SW 1271 (cell line): ENCODE data around the gene BCL2L13.
A peak's percentile ranks its signal among the peaks of the same experiment; 100 is the strongest.
"Not testable (repeated sequence)": the region's sequence is repeated elsewhere in the genome, so short reads cannot be mapped to it uniquely, and the experiment has no call there.

Source experiments
- DNase-seq, 2 experiments: peaks; one replicate each; lab custom pipeline; 2025; lab: John Stamatoyannopoulos, UW

The BCL2L13 gene

GRCh38 chr22:17764036-17764435 lies 125.5 kb downstream of the BCL2L13 start:
- no peak for DNase-seq

GRCh38 chr22:17764852-17765251 lies 126.3 kb downstream of the BCL2L13 start:
- not testable (repeated sequence) for DNase-seq

DNA sequence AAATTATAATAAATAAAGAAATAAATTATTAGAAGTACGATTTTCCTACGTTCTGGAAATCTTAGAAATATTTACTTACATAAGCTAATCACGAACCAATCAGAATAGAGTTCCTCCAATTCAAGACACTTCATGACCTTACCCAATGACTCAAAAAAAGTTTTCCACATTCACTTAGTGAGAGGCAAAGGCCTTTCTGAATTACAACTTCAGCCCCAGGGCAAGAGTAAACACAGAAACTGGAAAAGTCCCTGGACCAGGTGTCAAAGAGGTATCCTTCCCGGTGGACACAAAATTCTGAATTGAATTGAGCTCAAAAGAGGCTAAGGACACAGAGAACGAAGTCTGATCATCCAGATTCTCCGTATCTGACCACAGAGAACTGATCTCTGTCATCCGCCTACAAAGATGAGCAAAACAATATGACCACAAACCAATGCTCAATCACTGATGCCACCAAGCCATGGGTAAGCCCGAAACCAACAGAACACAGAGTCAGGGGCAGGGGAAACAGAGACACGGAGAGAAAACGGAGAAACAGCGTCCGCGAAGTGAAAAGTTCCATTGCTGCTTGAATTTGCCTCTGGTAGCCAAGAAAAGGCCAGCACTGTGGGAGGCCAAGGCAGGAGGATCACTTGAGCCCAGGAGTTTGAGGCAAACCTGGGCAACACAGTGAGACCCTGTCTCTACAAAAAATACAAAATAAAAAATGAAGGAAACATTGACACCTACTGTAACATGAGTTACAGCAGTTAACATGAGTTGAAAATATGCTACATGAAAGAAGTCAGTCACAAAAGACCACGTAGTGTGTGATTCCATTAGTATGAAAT lies 128.9 kb downstream of the BCL2L13 start:
- DNase-seq = no peak

GRCh38 chr22:17769013-17769715 lies 130.6 kb downstream of the BCL2L13 start:
- no peak for DNase-seq

GRCh38 chr22:17769716-17770082 lies 131.1 kb downstream of the BCL2L13 start:
- no peak for DNase-seq

DNA sequence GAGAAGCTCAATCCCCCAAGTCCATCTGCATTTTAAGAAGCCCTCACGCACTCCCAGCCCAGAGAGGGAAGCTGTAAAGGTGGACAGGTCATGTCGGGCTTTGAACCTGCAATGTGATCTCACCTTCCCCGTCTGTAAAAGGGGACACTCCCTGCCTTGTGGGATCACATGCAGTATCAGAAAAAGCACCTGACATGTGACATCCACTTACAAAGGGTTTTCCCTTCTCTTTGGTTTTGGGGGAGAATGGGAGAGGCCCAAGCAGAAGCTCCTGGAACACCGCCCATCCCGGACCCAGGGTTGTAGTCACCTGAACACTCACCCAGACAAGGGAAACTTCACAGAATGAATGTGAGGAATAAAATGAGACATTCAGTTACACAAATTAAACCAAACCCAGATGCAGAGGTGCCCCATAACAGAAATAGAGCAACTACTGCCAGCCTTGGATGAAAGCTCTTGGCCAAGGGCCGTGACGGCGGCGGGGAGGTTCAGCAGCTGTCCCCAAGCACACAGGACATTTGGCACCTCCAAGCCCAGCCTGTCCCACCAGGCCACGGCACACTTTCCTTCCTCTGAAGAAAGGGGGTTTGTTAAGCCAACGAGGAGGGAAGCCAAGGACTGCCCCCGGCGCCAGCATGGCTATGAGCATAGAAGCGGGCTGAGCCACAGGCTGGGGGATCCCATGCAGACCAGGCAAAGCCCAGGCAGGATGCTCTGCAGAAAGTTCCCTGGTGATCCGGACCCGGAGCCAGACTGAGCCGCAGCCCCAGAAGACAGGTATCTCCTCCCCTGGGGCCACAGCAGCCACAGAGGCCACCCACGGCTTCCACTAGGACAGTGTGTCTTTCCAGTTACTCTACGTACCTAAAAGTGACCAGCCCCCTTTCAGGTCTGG lies 131.9 kb downstream of the BCL2L13 start:
- no peak for DNase-seq

- peak in 1 of 2 experiments; percentile 6 for DNase-seq
These were observed 133.8 kb downstream of the BCL2L13 start for GRCh38 chr22:17772249-17772957.

DNA sequence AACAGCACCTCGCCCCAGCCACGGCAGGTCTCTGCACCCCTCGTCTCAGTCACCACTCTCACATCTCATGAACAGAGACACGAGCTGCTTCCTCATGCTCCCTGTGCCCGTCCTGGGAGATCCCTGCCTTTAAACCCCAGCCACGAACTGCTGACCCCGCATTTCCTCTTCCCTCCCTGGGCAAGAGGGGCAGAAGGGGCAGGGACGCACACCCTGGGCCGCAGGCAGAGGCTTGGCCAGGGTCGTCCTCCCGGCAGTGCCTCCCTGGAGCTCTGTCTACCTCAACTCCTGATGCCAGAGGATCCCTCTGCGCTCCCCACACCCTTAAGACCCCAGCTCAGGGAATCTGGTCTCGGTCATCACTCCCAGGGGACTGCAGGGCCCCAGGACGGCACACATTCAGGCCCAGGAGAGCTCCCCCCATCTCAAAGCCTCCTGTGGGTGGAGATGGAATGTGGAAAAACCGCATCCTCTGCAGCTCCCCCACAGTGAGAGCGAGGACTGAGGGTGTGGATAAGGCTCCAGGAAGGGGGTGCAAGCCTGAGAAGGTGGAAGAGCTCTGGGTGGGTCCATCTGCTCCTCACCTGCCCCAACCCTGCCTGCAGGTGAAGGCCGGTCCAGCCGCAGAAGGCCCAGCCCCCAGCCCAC lies 134.5 kb downstream of the BCL2L13 start:
- no peak for DNase-seq

DNA sequence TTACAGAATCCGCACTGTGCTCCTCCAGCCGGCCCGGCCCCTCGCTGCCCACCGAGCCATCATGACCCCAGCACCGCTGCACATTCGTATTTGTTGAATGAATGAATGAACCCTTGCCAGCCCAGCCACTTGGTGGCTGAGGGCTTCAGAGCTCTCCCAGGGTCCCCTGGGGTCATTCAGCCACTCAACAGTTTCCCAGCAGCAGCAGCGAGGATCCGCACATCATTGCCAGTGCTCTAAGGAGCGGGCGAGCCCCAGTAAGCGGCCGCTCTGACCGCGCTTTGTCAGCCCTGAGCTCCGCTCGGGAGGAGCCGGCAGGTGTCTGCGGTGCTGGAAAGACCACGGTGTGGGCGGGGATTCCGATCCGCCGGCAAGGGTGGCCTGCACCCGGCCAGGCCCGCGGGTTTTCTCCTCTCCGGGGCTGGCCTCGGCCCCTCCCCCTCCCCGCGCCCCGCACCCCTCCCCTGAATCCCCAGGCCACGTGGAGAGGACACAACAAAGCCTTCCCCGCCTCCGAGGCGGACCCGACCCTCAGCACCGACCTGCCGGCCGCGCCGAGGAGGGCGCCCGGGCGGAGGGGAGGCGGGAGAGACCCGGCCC lies 135.1 kb downstream of the BCL2L13 start:
- DNase-seq = no peak

- no peak for DNase-seq
These were observed 135.8 kb downstream of the BCL2L13 start, which contains the start of gene BID for GRCh38 chr22:17774206-17774925. Gene BID, minus strand, starts transcription at chr22:17774469. Its CDS starts 24,353 bp downstream, at chr22:17750116.

GRCh38 chr22:17774926-17775685 lies 136.5 kb downstream of the BCL2L13 start:
- DNase-seq = no peak

DNA sequence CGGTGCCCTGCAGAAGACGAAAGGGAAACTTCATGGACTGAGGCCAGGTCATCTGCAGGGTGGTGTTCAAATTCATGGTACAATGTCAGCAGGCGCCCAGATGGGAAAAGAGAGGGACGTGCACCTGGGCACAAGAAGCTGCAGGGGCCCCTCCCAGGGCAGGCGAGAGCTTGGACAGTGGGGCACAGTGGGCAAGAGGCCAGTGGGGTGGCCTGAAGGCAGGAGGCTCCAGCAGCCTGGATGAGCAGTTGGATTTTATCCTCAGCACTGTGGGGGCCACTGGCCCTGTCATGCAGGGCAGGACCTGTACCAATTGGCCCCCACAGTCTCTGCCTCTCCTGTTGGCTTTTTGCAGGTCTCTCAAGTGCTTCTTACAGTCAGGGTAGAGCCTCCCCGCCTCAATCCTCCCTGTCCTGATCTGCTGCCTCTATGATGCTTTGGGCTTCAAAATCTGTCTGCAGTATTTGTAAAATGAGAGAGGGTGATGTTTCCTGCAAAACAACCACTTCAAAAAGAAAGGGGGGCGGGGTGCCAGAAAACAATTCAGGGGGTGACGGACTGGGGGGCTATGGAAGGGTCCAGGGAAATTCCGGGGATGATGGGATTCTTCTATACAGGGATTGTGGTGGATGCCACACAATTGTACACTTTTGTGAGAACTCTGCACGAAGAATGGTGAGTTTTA lies 137.4 kb downstream of the BCL2L13 start:
- no peak for DNase-seq

GRCh38 chr22:17777005-17777716 lies 138.6 kb downstream of the BCL2L13 start:
- DNase-seq = no peak

DNA sequence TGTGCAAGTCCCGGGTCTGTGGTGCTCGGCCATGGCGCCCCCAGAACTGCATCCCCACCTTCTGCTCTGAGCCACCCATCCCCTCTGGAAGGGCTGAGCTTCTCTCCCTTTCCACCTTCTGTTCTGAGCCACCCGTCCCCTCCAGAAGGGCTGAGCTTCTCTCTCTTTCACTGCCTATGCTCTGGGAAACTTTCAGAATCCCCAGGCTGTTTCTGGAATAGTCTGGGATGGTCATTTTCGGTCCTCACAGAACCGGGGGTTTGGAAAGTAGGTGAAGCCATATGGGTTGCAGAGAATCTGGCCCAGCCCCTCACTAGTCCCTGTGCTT lies 139.1 kb downstream of the BCL2L13 start:
- DNase-seq = no peak

DNA sequence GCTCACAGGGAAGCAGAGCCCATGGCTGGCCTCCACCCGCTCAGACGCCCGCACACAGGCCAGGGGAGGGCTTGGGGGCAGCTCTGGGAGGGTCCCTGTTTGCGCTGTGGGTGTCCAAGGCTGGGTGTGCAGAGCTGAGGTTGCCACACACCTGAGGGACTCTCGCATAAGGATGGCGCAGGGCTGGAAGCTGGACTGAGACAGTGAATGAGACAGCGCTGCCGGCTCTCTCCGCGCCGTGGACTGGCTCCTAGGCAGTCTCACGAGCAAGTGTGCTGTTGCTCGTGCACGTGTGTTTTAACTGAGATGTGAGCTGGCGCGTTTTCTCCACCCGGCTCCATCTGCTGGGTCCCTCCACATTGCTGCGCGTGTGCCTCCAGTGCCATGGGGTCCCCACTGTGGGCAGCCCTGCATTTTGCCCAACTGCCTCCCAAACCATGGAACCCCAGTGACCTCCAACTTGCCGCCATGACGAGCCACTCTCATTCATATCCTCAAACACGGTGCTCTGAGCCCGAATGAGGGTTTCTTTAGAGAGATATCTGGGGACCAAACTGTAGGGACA lies 139.9 kb downstream of the BCL2L13 start:
- no peak for DNase-seq

DNA sequence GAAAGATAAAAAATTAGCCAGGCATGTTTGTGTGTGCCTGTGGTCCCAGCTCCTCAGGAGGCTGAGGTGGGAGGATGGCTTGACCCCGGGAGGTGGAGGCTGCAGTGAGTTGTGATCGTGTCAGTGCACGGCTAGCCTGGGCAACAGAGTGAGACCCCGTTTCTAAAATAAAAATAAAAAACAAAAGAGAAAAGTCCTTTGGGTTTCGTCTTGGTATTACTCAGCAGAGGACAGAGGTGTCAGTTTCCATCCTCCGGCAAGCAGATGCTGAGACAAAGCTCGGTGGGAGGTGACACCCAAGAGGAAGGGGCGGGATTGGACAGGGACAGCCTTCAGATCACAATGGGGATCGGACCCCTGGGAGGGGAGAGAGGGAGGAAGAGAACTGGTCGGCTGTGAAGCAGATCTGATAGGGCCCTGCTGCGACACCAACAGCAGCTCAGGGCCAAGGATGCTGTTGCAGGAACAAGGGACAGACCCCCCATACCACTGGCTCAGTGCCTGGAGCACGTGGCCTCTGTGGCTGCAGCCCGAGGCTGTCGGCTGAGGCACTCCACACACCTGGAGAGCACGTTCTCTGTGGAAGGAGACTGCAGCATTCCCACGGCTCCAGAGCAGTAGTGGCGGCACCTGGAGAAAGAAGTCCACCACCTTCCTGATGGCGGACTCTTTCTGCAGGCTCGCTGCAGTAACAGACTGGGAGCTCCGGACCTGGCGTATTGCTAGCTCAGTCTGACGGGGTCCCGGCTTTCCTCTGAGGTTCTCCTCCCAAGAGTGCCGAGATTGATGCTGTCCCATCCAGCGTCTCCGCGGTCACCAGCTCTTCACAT lies 140.9 kb downstream of the BCL2L13 start:
- DNase-seq = no peak
